ENCODE results near the gene TRIM27. TPM values are rescaled to one million over a fixed set of nuclear protein-coding genes. Genes with fewer than 3 reads are reported as not detected.
"Not testable (repeated sequence)": the region's sequence is repeated elsewhere in the genome, so short reads cannot be mapped to it uniquely, and the experiment has no call there.

The TRIM27 gene
- total and polyA plus RNA-seq, 4 donors: 19.6 to 63.3 (median 32.5) TPM

DNA sequence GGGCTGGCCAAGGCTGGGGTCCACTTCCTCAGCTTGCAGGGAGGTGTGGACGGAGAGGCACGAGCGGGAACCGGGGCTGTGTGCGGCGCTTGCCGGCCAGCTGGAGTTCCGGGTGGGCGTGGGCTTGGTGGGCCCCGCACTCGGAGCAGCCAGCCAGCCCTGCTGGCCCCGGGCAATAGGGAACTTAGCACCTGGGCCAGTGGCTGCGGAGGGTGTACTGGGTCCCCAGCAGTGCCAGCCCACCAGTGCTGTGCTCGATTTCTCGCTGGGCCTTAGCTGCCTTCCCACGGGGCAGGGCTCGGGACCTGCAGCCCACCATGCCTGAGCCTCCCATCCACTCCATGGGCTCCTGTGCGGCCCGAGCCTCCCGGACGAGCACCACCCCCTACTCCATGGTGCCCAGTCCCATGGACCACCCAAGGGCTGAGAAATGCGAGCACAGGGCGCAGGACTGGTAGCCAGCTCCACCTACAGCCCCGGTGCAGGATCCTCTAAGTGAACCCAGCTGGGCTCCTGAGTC is 34.1 kb upstream of the TRIM27 start:
- not testable (repeated sequence) for H3K9ac ChIP-seq (ENCODE audit: low read depth in 1 of 2, low read length in 2 of 2); H3K4me1 ChIP-seq (ENCODE audit: control insufficient read depth in 4 of 4, insufficient read depth in 4 of 4, low read length in 3 of 4); H3K9me3 ChIP-seq (ENCODE audit: control insufficient read depth in 4 of 4, low read length in 3 of 4); H3K27me3 ChIP-seq (ENCODE audit: control insufficient read depth in 4 of 4, insufficient read depth in 4 of 4, low read length in 3 of 4); H3K36me3 ChIP-seq (ENCODE audit: control insufficient read depth in 4 of 4, insufficient read depth in 3 of 4, low read depth in 1 of 4, low read length in 3 of 4); DNase-seq (ENCODE audit: low spot score); H3K4me3 ChIP-seq (ENCODE audit: low read depth in 1 of 3, low read length in 3 of 3); H3K27ac ChIP-seq (ENCODE audit: low read depth in 1 of 2, low read length in 2 of 2)
- 97% methylated on average over 24 of the region's 24 CpGs for WGBS

DNA sequence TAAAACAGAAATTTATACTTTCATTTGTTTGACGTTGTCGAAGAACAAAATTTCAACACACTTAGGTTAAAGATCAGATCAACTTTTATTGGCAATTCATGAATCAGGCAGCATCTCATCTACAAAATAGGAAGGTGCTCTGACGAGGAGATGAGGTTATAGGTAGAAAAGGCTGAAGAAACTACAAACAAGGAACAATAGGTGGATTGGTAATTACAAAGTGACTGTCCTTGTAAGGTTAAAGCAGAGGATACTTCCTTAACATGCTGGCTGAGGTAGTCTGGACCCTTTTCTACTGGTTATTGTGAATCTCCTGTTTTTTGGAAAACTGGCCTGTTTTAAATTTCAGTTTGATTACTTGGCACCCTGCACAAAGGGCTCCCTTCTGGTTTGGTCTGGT is 32.5 kb upstream of the TRIM27 start:
- Histone ChIP-seq H3K9ac (ENCODE audit: low read depth in 1 of 2, low read length in 2 of 2) (no peak overlapping the region), H3K27ac (ENCODE audit: low read depth in 1 of 2, low read length in 2 of 2) (no peak overlapping the region), H3K27me3 (ENCODE audit: control insufficient read depth in 4 of 4, insufficient read depth in 4 of 4, low read length in 3 of 4) (no peaks in the 10 kb centered on the region), H3K36me3 (ENCODE audit: control insufficient read depth in 4 of 4, insufficient read depth in 3 of 4, low read depth in 1 of 4, low read length in 3 of 4) (no peaks in the 10 kb centered on the region), H3K4me3 (ENCODE audit: low read depth in 1 of 3, low read length in 3 of 3) (no peak overlapping the region), H3K9me3 (ENCODE audit: control insufficient read depth in 4 of 4, low read length in 3 of 4) (no peaks in the 10 kb centered on the region), H3K4me1 (ENCODE audit: control insufficient read depth in 4 of 4, insufficient read depth in 4 of 4, low read length in 3 of 4) (peaks cover 0 to 9% (median 6%) of the 10 kb centered on the region in 4 donors)
- TF ChIP-seq, protein P1, sequence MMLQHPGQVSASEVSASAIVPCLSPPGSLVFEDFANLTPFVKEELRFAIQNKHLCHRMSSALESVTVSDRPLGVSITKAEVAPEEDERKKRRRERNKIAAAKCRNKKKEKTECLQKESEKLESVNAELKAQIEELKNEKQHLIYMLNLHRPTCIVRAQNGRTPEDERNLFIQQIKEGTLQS (IDR thresholded peaks at IDR 0.05): no peak
- TF ChIP-seq GABPA (IDR thresholded peaks at IDR 0.05 in 1 of 2, conservative IDR thresholded peaks at IDR 0.05 in 1 of 2): no peak
- TF ChIP-seq, protein P2, sequence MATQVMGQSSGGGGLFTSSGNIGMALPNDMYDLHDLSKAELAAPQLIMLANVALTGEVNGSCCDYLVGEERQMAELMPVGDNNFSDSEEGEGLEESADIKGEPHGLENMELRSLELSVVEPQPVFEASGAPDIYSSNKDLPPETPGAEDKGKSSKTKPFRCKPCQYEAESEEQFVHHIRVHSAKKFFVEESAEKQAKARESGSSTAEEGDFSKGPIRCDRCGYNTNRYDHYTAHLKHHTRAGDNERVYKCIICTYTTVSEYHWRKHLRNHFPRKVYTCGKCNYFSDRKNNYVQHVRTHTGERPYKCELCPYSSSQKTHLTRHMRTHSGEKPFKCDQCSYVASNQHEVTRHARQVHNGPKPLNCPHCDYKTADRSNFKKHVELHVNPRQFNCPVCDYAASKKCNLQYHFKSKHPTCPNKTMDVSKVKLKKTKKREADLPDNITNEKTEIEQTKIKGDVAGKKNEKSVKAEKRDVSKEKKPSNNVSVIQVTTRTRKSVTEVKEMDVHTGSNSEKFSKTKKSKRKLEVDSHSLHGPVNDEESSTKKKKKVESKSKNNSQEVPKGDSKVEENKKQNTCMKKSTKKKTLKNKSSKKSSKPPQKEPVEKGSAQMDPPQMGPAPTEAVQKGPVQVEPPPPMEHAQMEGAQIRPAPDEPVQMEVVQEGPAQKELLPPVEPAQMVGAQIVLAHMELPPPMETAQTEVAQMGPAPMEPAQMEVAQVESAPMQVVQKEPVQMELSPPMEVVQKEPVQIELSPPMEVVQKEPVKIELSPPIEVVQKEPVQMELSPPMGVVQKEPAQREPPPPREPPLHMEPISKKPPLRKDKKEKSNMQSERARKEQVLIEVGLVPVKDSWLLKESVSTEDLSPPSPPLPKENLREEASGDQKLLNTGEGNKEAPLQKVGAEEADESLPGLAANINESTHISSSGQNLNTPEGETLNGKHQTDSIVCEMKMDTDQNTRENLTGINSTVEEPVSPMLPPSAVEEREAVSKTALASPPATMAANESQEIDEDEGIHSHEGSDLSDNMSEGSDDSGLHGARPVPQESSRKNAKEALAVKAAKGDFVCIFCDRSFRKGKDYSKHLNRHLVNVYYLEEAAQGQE (IDR thresholded peaks at IDR 0.05): no peak
- TF ChIP-seq HNF4A (conservative IDR thresholded peaks at IDR 0.05): no peak
- no peak for TF ChIP-seq EGR1 (IDR thresholded peaks at IDR 0.05; ENCODE audit: low read depth in 2 of 2)
- no peak for TF ChIP-seq NR2F2 (IDR thresholded peaks at IDR 0.05)
- TF ChIP-seq RAD21 (IDR thresholded peaks at IDR 0.05): no peak
- no peak for TF ChIP-seq JUND (IDR thresholded peaks at IDR 0.05)
- no peak for TF ChIP-seq TAF1 (conservative IDR thresholded peaks at IDR 0.05)
- TF ChIP-seq HNF4G (IDR thresholded peaks at IDR 0.05): no peak
- TF ChIP-seq, protein P3, sequence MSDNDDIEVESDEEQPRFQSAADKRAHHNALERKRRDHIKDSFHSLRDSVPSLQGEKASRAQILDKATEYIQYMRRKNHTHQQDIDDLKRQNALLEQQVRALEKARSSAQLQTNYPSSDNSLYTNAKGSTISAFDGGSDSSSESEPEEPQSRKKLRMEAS (IDR thresholded peaks at IDR 0.05): no peak
- TF ChIP-seq, protein P4, sequence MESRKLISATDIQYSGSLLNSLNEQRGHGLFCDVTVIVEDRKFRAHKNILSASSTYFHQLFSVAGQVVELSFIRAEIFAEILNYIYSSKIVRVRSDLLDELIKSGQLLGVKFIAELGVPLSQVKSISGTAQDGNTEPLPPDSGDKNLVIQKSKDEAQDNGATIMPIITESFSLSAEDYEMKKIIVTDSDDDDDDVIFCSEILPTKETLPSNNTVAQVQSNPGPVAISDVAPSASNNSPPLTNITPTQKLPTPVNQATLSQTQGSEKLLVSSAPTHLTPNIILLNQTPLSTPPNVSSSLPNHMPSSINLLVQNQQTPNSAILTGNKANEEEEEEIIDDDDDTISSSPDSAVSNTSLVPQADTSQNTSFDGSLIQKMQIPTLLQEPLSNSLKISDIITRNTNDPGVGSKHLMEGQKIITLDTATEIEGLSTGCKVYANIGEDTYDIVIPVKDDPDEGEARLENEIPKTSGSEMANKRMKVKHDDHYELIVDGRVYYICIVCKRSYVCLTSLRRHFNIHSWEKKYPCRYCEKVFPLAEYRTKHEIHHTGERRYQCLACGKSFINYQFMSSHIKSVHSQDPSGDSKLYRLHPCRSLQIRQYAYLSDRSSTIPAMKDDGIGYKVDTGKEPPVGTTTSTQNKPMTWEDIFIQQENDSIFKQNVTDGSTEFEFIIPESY (IDR thresholded peaks at IDR 0.05): no peak
- WGBS: 77% methylated on average over 3 of the region's 3 CpGs
- no peak for DNase-seq (ENCODE audit: low spot score)
